H1 (cell line): ENCODE data around the gene HK1. TPM values are rescaled to one million over a fixed set of nuclear protein-coding genes. Genes with fewer than 3 reads are reported as not detected.

Source experiments
- CBX8 ChIP-seq: fragments of 300-800, 300-1000 bp; sonication (generic); IDR thresholded peaks from 2 replicates; pipeline ENCODE4 v1.7.1; 2016; ENCODE audit warnings: low read depth, low read length, borderline replicate concordance
- CHD7 ChIP-seq: fragments of 300-600 bp; sonication (generic); IDR thresholded peaks from 2 replicates; pipeline ENCODE4 v1.7.1; 2012; ENCODE audit warnings: low read length, moderate library complexity, mild to moderate bottlenecking, inconsistent platforms; ENCODE audit not compliant: insufficient replicate concordance
- FOSL1 ChIP-seq: IDR thresholded peaks from 2 replicates; pipeline ENCODE4 v1.6.1; 2011; ENCODE audit warnings: mild to moderate bottlenecking, low read depth, low read length, moderate library complexity; ENCODE audit not compliant: insufficient read depth
- GABPA ChIP-seq: IDR thresholded peaks from 2 replicates; pipeline ENCODE4 v1.6.1; 2011; ENCODE audit warnings: mild to moderate bottlenecking, low read length, moderate library complexity, borderline replicate concordance; ENCODE audit not compliant: insufficient read depth
- KDM1A ChIP-seq: fragments of 200-600, 300-600 bp; sonication (generic); IDR thresholded peaks from 2 replicates; pipeline ENCODE4 v1.7.1; 2016; ENCODE audit warnings: mild to moderate bottlenecking, low read length, borderline replicate concordance
- SRF ChIP-seq: IDR thresholded peaks from 2 replicates; pipeline ENCODE4 v1.6.1; 2011; ENCODE audit warnings: mild to moderate bottlenecking, low read depth, low read length, moderate library complexity
- TBP ChIP-seq: IDR thresholded peaks from 2 replicates; pipeline ENCODE4 v1.6.1; 2011; ENCODE audit warnings: low read depth, low read length, improper control_type of control experiment
- TEAD4 ChIP-seq: IDR thresholded peaks from 2 replicates; pipeline ENCODE4 v1.6.1; 2012; ENCODE audit warnings: low read depth, low read length, inconsistent platforms, mixed read lengths
- USF2 ChIP-seq: IDR thresholded peaks from 2 replicates; pipeline ENCODE4 v1.6.1; 2011; ENCODE audit warnings: low read length, improper control_type of control experiment
- polyA plus RNA-seq, 7 experiments: library from polyadenylated mRNA; depleted of rRNA in 3 of 7; stranded (reverse) in 5 of 7; unstranded in 2 of 7; fragments of >200 nt in 5 of 7; fragments of 200-250 nt in 2 of 7; gene quantifications; 1 replicate in 5 of 7; 2 replicates in 1 of 7; 4 replicates in 1 of 7; pipeline versions ENCODE4 v1.2.1 to v1.2.3, GENCODE V29; 2011 to 2013; ENCODE audit warnings: missing spikeins in 2 of 7, mixed read lengths in 2 of 7
- total RNA-seq: library from RNA; stranded (reverse); fragmentation: NEBNext Ultra II Directional; extraction: Animal tissue kit (Norgen Biotek cat#: 25700); gene quantifications from 2 replicates; pipeline ENCODE4 v1.2.1, GENCODE V29; 2021

Gene HK1
- total and polyA plus RNA-seq, 2 of the 8 experiments (the other 6 are each of a cell fraction or from before 2014, with no cell fraction given): 55.8 to 247 TPM

- no peak for TF ChIP-seq CHD7
- no peak for TF ChIP-seq TBP
- TF ChIP-seq TEAD4: no peak
- TF ChIP-seq USF2: no peak
- TF ChIP-seq FOSL1: no peak
- TF ChIP-seq CBX8: no peak
- no peak for TF ChIP-seq SRF
- TF ChIP-seq KDM1A: no peak
- no peak for TF ChIP-seq GABPA
These were observed 36.0 kb upstream of the HK1 start (continued) for GRCh38 chr10:69242040-69242851.
